ENCODE data around the gene RGL4.
"Not testable (repeated sequence)": the region's sequence is repeated elsewhere in the genome, so short reads cannot be mapped to it uniquely, and the experiment has no call there.

RGL4 gene, protein sequence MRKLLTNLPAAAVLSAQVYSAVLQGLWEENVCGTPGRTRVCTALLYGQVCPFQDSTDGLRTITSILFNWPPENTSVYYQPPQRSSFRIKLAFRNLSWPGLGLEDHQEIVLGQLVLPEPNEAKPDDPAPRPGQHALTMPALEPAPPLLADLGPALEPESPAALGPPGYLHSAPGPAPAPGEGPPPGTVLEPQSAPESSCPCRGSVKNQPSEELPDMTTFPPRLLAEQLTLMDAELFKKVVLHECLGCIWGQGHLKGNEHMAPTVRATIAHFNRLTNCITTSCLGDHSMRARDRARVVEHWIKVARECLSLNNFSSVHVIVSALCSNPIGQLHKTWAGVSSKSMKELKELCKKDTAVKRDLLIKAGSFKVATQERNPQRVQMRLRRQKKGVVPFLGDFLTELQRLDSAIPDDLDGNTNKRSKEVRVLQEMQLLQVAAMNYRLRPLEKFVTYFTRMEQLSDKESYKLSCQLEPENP

DNA sequence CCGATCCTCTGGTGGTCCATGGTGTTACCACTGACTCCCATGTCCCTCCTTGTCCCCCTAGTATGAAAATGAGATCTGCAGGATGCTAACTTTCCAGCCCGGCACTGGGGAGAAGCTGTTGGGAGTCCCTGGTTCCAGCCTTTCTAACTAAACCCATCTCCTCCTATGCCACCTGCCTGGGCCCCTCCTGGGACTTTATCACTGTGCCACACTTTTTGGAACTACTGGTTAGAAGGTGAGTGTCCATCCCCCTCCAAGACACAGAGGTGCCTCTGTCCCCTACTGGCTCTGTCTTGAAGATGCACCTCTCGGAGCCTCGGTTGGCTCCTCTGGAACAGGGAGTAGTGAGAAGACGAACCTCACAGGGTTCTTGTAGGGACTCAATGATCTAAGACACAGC is at the start of gene RGL4:
TSS of gene RGL4 (plus strand) at position 301 of the 400 bp plus-strand sequence. CDS start 1,018 bp downstream, outside the sequence.
- no peak for DNase-seq (ENCODE audit: low read depth)

- DNase-seq (ENCODE audit: low read depth), result not testable (repeated sequence)
Observed at GRCh38 chr22:23646526-23646925, 44.3 kb upstream of the RGL4 start.

- DNase-seq (ENCODE audit: low read depth), result no peak
Observed at GRCh38 chr22:23649071-23649501, 41.7 kb upstream of the RGL4 start.

GRCh38 chr22:23651676-23652075 is 39.1 kb upstream of the RGL4 start:
- DNase-seq (ENCODE audit: low read depth), result no peak

GRCh38 chr22:23652286-23652685 is 38.5 kb upstream of the RGL4 start:
- no peak for DNase-seq (ENCODE audit: low read depth)

DNA sequence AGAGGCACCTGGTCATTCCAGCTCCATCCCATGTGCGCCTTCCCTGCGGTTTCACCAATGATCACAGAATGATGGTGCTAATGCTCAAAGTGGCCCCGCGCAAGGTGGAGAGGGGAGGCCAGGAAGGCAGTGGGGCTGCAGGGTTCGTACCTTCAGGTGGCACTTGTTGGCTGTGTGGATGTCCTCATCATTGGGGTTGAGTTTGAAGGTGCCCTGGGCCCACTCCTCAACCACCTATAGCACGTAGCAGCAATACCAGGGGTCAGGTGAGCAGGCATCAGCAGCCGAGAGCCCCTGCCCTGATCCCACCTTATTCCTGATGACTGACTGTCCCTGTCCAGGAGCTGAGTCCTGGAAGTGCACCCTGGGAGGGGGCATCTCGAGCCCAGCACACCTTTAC is 38.1 kb upstream of the RGL4 start:
- DNase-seq (ENCODE audit: low read depth), result no peak

DNA sequence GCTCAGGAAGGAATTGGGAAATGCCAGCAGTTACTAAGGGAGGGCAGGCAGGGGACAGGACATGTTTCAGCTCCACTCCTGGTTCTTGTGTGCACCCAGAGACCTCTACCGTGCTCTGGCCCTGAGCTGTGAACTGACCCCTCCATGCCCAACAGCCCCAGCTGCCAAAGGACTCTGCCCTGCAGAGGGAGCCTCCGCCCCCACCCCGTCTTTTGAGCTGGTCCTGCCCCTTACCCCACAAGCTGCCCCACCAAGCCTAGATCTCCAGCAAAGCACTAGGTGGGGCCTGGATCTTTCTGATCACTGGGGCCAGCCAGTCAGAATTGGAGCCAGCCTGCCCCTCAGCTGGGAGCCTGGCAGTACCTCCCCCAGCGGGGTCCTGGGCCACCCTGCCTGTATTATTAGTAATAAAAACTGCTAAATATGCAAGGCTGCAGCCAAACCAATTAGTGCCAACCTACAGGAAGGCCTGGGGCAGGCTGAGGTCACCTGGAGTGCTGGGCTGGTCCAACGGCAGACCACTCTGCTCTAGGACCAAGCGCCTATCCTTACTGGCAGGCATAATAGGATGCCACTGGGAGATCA is 34.8 kb upstream of the RGL4 start:
- no peak for DNase-seq (ENCODE audit: low read depth)

GRCh38 chr22:23657727-23658126 is 33.1 kb upstream of the RGL4 start:
- DNase-seq (ENCODE audit: low read depth), result no peak

- not testable (repeated sequence) for DNase-seq (ENCODE audit: low read depth)
Observed at GRCh38 chr22:23660381-23660780, 30.4 kb upstream of the RGL4 start.

- DNase-seq (ENCODE audit: low read depth), result no peak
Observed at GRCh38 chr22:23670378-23671295, 20.2 kb upstream of the RGL4 start.

DNA sequence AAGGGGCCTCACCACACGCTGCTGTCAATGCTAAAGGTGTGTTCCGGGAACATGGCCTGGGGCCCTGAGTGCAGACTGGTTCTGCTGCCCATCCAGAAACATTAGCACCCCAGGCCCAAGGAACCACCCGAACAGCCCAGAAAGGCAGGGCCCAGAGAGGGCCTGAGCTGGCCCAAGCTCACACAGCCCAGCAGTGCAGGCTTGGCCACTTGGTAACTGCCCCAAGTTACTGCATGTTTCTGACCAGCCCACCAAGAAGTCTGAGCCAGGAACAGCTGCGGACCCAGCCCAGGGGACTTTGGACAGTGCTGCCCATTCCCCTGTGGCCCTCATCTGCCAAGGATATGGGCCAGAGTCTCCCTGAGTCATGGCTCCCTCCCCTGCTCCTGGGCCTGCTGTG is 19.4 kb upstream of the RGL4 start:
- DNase-seq (ENCODE audit: low read depth), result not testable (repeated sequence)

DNA sequence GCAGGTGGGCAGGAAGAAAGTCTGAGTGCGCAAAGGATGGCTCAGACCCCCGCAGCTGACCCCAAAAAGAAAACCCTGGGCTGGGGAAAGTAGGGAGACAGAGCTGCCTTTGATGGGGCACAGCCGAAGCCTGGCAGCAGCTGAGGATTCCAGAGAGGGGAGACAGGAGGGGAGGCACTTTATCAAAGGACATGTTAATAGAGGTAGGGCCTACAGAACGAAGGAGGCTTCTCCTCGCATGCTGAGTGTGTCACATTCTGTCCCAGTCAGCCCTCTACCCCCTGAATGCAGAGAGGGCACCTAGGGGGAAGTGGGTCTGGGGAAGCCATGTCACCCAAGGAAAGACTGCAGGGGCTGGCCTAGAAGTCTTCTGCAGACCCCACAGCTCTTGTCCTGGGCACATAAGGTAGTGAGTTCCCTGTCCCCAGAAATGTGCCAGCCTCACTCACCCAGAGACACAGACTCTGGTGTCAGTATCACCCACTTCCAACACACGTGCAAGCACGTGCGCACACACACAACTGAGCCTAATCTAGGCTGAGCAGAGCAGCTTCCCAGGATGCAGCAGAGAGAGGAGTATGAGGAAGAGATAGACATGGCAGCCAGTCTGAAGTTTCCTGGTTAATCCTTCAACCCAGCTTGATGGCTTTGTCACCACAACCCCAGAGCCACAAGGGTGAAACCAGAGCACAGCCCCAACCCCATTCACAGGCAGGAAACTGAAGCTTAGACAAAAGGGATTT is 18.3 kb upstream of the RGL4 start:
- not testable (repeated sequence) for DNase-seq (ENCODE audit: low read depth)

DNA sequence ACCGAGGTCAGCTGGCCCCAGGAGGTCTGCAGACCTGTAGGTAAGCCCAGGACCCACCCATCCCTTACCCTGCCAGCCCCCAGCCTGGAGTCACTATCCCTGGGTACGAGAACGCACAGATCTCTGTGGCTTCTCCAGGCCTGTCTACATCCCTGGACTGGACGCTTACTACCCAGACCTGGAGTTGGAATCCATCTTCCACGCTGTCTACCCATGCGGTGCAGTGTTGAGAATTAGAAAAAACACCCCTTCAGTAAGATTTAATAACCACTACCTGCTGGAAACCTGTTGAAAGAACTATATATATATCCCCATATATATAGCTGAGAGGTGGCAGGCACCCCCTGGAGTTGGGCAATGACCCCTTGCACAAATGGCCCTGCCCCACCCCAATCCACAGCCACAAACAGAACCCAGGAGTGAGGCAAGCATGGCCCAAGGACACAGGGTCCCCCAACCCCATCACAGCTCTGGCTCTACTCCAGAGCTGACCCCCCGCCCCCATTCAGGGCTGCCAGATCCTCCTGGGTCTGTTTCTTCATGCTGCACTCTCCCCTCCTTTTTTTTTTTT is 17.7 kb upstream of the RGL4 start:
- DNase-seq (ENCODE audit: low read depth), result no peak

DNA sequence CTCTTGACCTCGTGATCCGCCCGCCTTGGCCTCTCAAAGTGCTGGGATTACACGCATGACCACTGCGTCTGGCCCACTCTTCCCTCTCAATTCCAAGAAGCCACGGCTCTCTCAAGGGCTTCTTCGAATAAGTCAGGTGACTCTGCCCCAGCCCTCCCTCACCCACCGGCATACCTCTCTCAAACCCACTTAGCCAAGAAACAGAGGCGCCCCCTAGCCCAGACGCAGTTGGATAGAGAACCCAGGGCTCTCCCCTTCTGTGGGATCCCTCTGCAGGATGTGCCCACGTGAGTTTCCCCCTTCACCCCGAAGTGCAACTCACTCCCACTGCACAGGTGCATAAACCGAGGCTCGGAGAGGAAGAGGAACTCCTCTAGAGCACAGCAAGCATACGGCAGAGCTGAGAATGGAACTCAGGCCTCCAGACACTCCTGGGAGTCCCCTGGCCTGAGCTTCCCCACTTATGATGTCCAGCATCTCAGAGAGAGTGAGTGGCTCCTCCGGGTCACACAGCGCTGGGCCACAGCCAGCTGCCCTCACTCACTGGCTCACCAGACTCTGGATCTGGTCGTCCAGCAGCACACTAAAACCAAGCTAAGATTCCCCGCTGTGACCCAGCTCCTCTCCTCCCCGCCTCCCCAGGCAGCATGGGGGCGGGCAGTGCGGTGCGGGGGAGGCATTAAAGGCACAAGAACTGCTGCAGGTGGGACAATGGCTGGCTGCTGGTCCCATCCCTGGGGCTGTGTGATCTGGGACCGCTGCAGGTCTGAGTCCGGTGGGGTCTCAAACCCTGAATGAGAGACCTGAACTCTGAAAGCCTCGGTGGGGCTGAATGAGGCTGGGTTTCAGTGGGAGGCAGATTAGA is 16.8 kb upstream of the RGL4 start:
- no peak for DNase-seq (ENCODE audit: low read depth)

DNA sequence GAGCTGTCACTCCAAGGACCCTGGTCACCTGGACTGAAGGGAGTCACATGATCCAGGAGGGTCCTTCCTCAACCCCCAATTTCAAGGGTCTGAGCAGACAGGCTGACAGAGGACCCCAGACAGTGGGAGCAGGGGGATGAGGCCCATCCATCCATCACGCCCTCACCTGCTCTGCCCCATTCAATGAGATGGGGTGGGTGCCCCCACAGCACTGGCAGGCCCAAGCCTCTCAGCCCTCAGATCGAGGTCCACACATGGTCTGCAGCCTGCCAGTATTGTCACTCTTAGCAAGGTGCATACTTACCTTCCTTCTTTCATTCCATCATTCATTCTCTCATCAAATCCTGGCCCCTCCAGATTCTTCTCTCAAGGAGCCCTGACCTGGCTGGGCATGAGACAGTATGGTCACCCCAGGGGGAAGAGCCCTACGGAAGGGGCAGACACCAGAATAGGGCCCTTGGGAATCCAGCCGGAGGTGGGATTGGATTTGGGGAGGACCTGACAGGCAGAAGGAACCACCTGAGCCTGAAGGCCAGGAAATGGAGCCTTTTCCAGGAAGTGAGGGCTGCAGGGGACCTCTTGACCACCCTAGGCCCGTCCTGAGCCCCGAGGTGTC is 15.8 kb upstream of the RGL4 start:
- not testable (repeated sequence) for DNase-seq (ENCODE audit: low read depth)

DNA sequence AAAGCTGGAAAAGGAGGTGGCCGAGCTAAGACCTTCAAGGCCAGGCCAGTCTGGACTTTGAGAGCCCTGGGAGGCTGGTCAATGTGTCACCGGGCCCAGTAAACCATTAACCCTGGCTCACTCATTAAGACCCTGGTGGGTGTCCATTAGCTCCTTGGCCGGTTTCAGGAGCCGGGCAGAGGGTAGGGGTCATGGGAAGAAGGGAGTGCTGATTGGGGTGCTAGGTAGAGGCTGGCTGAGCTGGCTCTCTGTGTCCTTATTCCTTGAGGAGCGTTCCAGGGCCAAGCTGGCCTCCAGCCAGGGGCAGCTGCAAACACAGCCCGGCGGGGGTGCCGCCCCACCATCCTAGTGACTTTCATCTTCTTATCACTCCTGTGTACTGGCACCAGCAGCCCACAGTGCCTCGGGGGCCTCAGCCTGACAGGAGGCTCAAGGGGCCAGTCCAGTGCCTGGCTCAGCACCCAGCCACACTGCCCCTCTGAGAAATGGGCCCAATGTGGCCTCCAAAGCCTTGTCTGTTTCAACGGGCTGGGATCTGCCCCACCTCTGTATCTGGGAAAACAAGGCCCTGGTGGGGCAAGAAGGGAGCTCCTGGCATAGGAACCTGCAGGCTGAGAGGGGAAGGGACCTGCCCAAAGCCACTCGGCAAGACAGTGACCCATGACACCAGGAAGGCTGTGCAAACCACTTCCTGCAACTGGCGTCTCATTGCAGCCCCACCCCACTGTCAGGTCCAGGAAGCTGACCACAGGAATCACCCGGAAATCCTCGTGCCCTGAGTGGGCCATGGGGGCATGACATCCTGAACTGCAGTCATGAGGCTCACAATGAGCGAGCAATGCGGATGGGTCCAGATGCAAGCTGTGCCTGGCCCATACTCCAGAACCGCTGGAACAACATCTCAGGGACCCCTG is 15.1 kb upstream of the RGL4 start:
- DNase-seq (ENCODE audit: low read depth), result no peak

GRCh38 chr22:23676841-23677700 is 13.7 kb upstream of the RGL4 start:
- not testable (repeated sequence) for DNase-seq (ENCODE audit: low read depth)

- DNase-seq (ENCODE audit: low read depth), result no peak
Observed at GRCh38 chr22:23677701-23677995, 13.2 kb upstream of the RGL4 start.
